Neutrophil (primary cell): ENCODE data around the gene SLC44A2.

Experiments
- H3K27ac ChIP-seq: fragments of 200-600 bp; sonication (generic); 2 replicates; pipeline ENCODE4 v1.5.1; 2016; ENCODE audit warnings: mild to moderate bottlenecking, moderate library complexity
- H3K27me3 ChIP-seq: fragments of 200-600 bp; sonication (generic); 2 replicates; pipeline ENCODE4 v1.6.0; 2016; ENCODE audit warnings: mild to moderate bottlenecking
- H3K36me3 ChIP-seq: fragments of 200-600 bp; sonication (generic); 2 replicates; pipeline ENCODE4 v1.5.1; 2017
- H3K4me1 ChIP-seq, 2 experiments: fragments of 200-600 bp in 1 of 2; sonication (generic) in 1 of 2; 1 replicate in 1 of 2; 2 replicates in 1 of 2; pipeline versions ENCODE4 v1.5.1 to v1.6.1; 2013 to 2016; ENCODE audit warnings: low read depth in 1 of 2, low read length in 1 of 2, mild to moderate bottlenecking in 1 of 2, moderate library complexity in 1 of 2; ENCODE audit not compliant: control insufficient read depth in 1 of 2, insufficient read depth in 1 of 2
- H3K4me3 ChIP-seq, 2 experiments: fragments of 200-600 bp in 1 of 2; sonication (generic) in 1 of 2; 1 replicate in 1 of 2; 2 replicates in 1 of 2; pipeline ENCODE4 v1.5.1; 2013 to 2016; ENCODE audit warnings: low read depth in 1 of 2, low read length in 1 of 2, mild to moderate bottlenecking in 1 of 2, moderate library complexity in 1 of 2
- H3K9me3 ChIP-seq: fragments of 200-600 bp; sonication (generic); 2 replicates; pipeline ENCODE4 v1.5.1; 2016
- TF ChIP-seq, protein P1 (sequence below): fragments of 200-600 bp; sonication (generic); IDR thresholded peaks from 2 replicates; pipeline ENCODE4 v1.5.1; 2016; ENCODE audit warnings: antibody characterized with exemption

SLC44A2 gene

DNA sequence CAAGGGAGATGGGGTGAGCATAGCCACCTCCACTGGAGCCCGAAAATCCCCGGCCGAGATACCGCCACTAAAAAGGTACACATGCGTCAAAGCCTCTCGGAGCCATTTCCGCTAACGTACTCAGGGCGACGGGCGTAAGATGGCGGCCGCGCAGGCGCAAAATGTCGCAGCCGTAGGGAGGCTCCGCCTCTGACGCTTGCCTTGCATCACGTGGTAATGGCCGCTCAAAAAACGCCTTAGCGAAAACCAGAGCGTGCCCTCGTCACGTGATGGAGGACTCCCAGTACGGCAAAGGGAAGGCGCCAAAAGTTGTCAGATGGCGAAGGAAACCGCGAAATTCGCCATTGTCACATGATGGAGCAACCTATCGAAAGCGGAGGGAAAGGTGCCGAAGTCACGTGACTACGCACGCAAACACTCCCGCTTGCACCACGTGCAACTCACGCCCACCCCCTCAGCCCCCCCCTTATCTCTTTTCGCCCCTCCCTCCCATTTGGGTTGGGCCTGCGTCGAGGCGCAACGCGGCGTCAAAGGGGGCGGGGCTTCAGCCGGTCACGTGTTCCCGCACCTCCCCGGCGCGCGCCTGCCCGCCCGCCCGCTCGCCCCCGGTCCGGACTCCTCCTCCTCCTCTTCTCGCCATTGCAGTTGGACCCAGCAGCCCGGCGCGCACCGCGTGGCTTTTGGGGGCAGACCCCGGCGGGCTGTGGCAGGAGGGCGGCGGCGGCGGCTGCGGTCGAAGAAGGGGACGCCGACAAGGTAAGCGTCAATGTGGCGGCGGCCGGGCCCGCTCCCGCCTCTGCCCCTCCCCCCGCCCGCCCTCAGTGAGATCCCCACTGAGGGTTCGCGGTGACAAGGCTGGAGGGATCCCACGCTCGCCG, 28.6 kb downstream of the SLC44A2 start, which contains the start of gene ILF3:
TSS of gene ILF3 (plus strand) at position 615 of the 878 bp plus-strand sequence. CDS start 16,260 bp downstream, outside the sequence.
- Histone ChIP-seq H3K4me3 (peak within 1 kb of the TSS; percentile 91 to 97), H3K9me3 (no peaks in the 10 kb centered on the region), H3K27me3 (no peaks in the 10 kb centered on the region), H3K4me1 (peaks cover 30 to 34% of the 10 kb centered on the region in 2 experiments), H3K27ac (peak within 1 kb of the TSS; percentile 96), H3K36me3 (no peaks in the 10 kb centered on the region)
- TF ChIP-seq, protein P1, sequence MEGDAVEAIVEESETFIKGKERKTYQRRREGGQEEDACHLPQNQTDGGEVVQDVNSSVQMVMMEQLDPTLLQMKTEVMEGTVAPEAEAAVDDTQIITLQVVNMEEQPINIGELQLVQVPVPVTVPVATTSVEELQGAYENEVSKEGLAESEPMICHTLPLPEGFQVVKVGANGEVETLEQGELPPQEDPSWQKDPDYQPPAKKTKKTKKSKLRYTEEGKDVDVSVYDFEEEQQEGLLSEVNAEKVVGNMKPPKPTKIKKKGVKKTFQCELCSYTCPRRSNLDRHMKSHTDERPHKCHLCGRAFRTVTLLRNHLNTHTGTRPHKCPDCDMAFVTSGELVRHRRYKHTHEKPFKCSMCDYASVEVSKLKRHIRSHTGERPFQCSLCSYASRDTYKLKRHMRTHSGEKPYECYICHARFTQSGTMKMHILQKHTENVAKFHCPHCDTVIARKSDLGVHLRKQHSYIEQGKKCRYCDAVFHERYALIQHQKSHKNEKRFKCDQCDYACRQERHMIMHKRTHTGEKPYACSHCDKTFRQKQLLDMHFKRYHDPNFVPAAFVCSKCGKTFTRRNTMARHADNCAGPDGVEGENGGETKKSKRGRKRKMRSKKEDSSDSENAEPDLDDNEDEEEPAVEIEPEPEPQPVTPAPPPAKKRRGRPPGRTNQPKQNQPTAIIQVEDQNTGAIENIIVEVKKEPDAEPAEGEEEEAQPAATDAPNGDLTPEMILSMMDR = no peak

- peaks cover 30 to 34% of the 10 kb centered on the region in 2 experiments for H3K4me1 ChIP-seq
- TF ChIP-seq, protein P1 = no peak
Observed at GRCh38 chr19:10654610-10655456, 29.5 kb downstream of the SLC44A2 start.

DNA sequence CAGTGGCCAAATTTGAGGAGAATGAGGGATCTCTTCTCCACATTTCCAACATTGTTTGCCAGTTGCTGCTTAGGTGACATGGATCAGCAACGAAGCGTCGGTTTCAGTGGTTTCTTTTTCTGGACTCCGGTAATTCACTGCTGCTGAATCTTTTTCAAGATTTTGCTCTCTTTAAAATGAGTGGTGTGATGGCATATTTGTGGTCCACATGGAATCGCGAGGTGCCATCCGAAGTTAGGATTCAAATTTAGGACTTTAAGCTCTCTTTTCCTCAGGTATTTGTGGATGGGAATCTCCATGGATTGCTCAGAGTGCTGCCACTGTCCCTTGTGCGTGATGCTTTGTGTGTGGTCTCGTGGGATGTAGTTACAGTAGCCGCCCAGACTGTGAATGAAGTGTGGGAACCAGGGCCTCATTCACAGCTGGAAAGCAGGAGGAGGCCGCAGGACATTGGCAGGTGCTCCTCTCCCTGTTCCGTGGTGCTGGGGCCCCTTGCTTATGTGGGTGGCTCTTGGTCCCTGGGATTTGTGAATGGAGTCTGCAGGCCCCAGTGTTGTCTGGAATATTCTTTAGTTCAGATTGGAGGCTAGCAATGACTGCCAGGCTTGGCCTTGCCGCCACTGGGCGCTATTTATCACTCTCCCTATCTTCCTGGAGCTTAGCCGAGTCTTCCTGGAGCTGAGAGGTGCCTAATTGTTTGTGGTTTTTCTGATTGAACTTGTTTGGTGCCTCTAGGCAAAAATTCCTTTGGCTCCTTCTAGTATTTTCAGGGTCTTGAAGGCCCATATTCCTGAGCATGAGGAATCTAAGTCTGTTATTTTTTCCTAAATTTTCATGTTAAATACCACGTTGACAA, 30.3 kb downstream of the SLC44A2 start:
- peaks cover 30 to 34% of the 10 kb centered on the region in 2 experiments for H3K4me1 ChIP-seq
- no peaks in the 10 kb centered on the region for H3K9me3 ChIP-seq
- TF ChIP-seq, protein P1 = no peak

More at GRCh38 chr19:10654610-10655456, 29.5 kb downstream of the SLC44A2 start:
- Histone ChIP-seq H3K27ac (peak overlapping the region; percentile 96), H3K36me3 (no peaks in the 10 kb centered on the region), H3K27me3 (no peaks in the 10 kb centered on the region), H3K9me3 (no peaks in the 10 kb centered on the region), H3K4me3 (peak overlapping the region; percentile 91 to 97)

DNA sequence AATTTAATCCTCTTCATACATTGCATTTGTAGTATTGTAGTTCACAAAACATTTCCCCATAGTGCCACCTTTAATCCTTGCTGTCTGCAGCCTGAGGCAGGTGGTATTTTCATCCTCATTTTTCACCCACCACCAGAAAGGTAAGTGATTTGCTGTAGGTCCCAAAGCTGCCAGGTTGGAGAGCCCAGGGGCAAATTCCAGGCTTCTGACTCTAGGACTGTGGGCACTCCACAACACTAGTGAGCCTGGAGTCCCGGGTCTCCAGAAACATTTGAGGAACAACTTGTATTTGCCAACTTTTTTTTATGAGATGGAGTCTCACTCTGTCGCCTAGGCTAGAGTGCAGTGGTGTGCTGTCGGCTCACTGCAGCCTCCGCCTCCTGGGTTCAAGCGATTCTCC, 35.0 kb downstream of the SLC44A2 start:
- Histone ChIP-seq H3K27ac (no peak overlapping the region), H3K4me3 (no peak overlapping the region), H3K4me1 (peaks cover 7 to 10% of the 10 kb centered on the region in 2 experiments), H3K9me3 (no peaks in the 10 kb centered on the region), H3K36me3 (no peaks in the 10 kb centered on the region), H3K27me3 (no peaks in the 10 kb centered on the region)
- TF ChIP-seq, protein P1 = no peak

More for the DNA sequence above, 30.3 kb downstream of the SLC44A2 start:
- no peaks in the 10 kb centered on the region for H3K27me3 ChIP-seq
- no peaks in the 10 kb centered on the region for H3K36me3 ChIP-seq
- H3K4me3 ChIP-seq = peak overlapping the region; percentile 91 to 97
- peak overlapping the region; percentile 96 for H3K27ac ChIP-seq

DNA sequence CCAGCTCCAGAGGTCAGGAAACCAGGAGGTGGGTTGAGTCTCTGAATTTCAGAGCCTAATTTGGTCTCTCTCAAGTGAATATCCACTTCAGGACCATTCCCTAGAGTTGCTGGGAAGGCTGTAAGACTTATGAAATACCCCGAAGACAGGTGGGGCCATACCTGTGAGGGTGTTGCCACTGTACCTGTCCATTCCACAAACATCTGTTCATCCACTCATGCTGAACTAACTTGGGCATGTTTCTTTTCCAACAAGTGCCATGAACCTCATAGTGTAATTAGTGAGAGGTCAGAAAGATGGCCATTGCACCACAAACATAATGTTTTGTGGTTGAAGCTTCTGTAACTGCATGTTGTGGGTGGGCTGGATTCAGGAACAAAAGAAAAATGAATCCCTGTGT, 36.6 kb downstream of the SLC44A2 start:
- Histone ChIP-seq H3K27me3 (no peaks in the 10 kb centered on the region), H3K36me3 (no peaks in the 10 kb centered on the region), H3K27ac (no peak overlapping the region), H3K9me3 (no peaks in the 10 kb centered on the region), H3K4me3 (no peak overlapping the region), H3K4me1 (no peaks in the 10 kb centered on the region)
- TF ChIP-seq, protein P1 = no peak
